ENCODE results near the gene FOXP2. TPM values are rescaled to one million over a fixed set of nuclear protein-coding genes. Genes with fewer than 3 reads are reported as not detected.

Gene FOXP2
- total RNA-seq, 1 donor from 2014 or later = 24.7 TPM

GRCh38 chr7:114663502-114663901 is 248.9 kb downstream of the FOXP2 start:
- DNase-seq (ENCODE audit: low spot score) = no peak
- intact Hi-C loops (cut with DNase I) = no loop called here
- ATAC-seq = no peak

GRCh38 chr7:114670676-114671075 is 256.1 kb downstream of the FOXP2 start:
- intact Hi-C loops (cut with DNase I) = no loop called here
- ATAC-seq = no peak
- DNase-seq (ENCODE audit: low spot score) = no peak

- intact Hi-C loops (cut with DNase I) = no loop called here
- DNase-seq (ENCODE audit: low spot score) = no peak
- ATAC-seq = no peak
These were observed 257.0 kb downstream of the FOXP2 start for GRCh38 chr7:114671563-114672123.

GRCh38 chr7:114678116-114678515 is 263.5 kb downstream of the FOXP2 start:
- intact Hi-C loops (cut with DNase I) = no loop called here
- ATAC-seq (no peak), DNase-seq (ENCODE audit: low spot score) (no peak)

- DNase-seq (ENCODE audit: low spot score) (no peak), ATAC-seq (no peak)
- intact Hi-C loops (cut with DNase I) = no loop called here
These were observed 272.6 kb downstream of the FOXP2 start for GRCh38 chr7:114687238-114687637.

- intact Hi-C loops (cut with DNase I) = no loop called here
These were observed 273.9 kb downstream of the FOXP2 start for GRCh38 chr7:114688443-114689055.

GRCh38 chr7:114689406-114689805 is 274.8 kb downstream of the FOXP2 start:
- no peak for ATAC-seq
- DNase-seq (ENCODE audit: low spot score) = no peak
- intact Hi-C loops (cut with DNase I) = no loop called here

More at GRCh38 chr7:114688443-114689055, 273.9 kb downstream of the FOXP2 start:
- ATAC-seq = no peak
- DNase-seq (ENCODE audit: low spot score) = no peak

- no peak for ATAC-seq
- no peak for DNase-seq (ENCODE audit: low spot score)
- intact Hi-C loops (cut with DNase I) = no loop called here
These were observed 277.0 kb downstream of the FOXP2 start for GRCh38 chr7:114691605-114692004.

- ATAC-seq (no peak), DNase-seq (ENCODE audit: low spot score) (no peak)
- intact Hi-C loops (cut with DNase I) = no loop called here
These were observed 280.6 kb downstream of the FOXP2 start for GRCh38 chr7:114695182-114695581.

- ATAC-seq (no peak), DNase-seq (ENCODE audit: low spot score) (no peak)
- intact Hi-C loops (cut with DNase I) = no loop called here
These were observed 285.8 kb downstream of the FOXP2 start for GRCh38 chr7:114700247-114700928.

- DNase-seq (ENCODE audit: low spot score) (no peak), ATAC-seq (no peak)
- intact Hi-C loops (cut with DNase I) = no loop called here
These were observed 289.1 kb downstream of the FOXP2 start for GRCh38 chr7:114703677-114704076.

GRCh38 chr7:114708646-114709045 is 294.0 kb downstream of the FOXP2 start:
- intact Hi-C loops (cut with DNase I) = no loop called here
- no peak for DNase-seq (ENCODE audit: low spot score)
- ATAC-seq = no peak

GRCh38 chr7:114710499-114710898 is 295.9 kb downstream of the FOXP2 start:
- ATAC-seq = no peak
- intact Hi-C loops (cut with DNase I) = no loop called here
- DNase-seq (ENCODE audit: low spot score) = no peak

- no peak for DNase-seq (ENCODE audit: low spot score)
- intact Hi-C loops (cut with DNase I) = no loop called here
- ATAC-seq = no peak
These were observed 296.6 kb downstream of the FOXP2 start for GRCh38 chr7:114711241-114711640.

GRCh38 chr7:114715907-114716306 is 301.3 kb downstream of the FOXP2 start:
- ATAC-seq (no peak), DNase-seq (ENCODE audit: low spot score) (no peak)
- intact Hi-C loops (cut with DNase I) = no loop called here

GRCh38 chr7:114718861-114719260 is 304.2 kb downstream of the FOXP2 start:
- no peak for ATAC-seq
- intact Hi-C loops (cut with DNase I) = no loop called here
- no peak for DNase-seq (ENCODE audit: low spot score)

- DNase-seq (ENCODE audit: low spot score) (no peak), ATAC-seq (no peak)
- intact Hi-C loops (cut with DNase I) = no loop called here
These were observed 306.1 kb downstream of the FOXP2 start for GRCh38 chr7:114720725-114721124.

- no peak for ATAC-seq
- intact Hi-C loops (cut with DNase I) = no loop called here
- DNase-seq (ENCODE audit: low spot score) = no peak
These were observed 307.9 kb downstream of the FOXP2 start for GRCh38 chr7:114722562-114722961.

- no peak for ATAC-seq
- no peak for DNase-seq (ENCODE audit: low spot score)
- intact Hi-C loops (cut with DNase I) = no loop called here
These were observed 308.7 kb downstream of the FOXP2 start for GRCh38 chr7:114723308-114723707.

- no peak for ATAC-seq
- no peak for DNase-seq (ENCODE audit: low spot score)
- intact Hi-C loops (cut with DNase I) = no loop called here
These were observed 325.5 kb downstream of the FOXP2 start for GRCh38 chr7:114740095-114740494.

GRCh38 chr7:114740941-114741340 is 326.3 kb downstream of the FOXP2 start:
- ATAC-seq (no peak), DNase-seq (ENCODE audit: low spot score) (no peak)

More at GRCh38 chr7:114740941-114741340, 326.3 kb downstream of the FOXP2 start:
- intact Hi-C loops (cut with DNase I) = no loop called here
